Stimulated activated naive B cell treated with anti-CD40 and anti-IgM and Interleukin-4, amounts not matched to agents 10 μg/mL and 1 μg/mL and 100 μg/mL, for 72 hours (primary cell): ENCODE data around the gene ZNF280A.
"Not testable (repeated sequence)": the region's sequence is repeated elsewhere in the genome, so short reads cannot be mapped to it uniquely, and the experiment has no call there.

ENCODE experiments used
- ATAC-seq, 2 donors: fragments of 150-1000 bp; cut with Tn5 transposase; replicated peaks; 2 replicates each; pipeline ENCODE4 v1.10.0; 2021; ENCODE audit warnings: moderate library complexity in 1 of 2
- DNase-seq: peaks from one replicate; pipeline ENCODE4 v3.0.0; 2021
- H3K27ac Mint-ChIP-seq: one replicate; pipeline ENCODE4 v1.8.0; 2022; ENCODE audit warnings: mild to moderate bottlenecking, mixed read lengths
- H3K27me3 Mint-ChIP-seq, 2 donors: one replicate each; pipeline ENCODE4 v1.8.0; 2022; ENCODE audit warnings: mixed read lengths in 2 of 2
- H3K36me3 Mint-ChIP-seq, 2 donors: one replicate each; pipeline ENCODE4 v1.8.0; 2022; ENCODE audit warnings: mixed read lengths in 2 of 2, mild to moderate bottlenecking in 1 of 2
- H3K4me1 Mint-ChIP-seq, 2 donors: one replicate each; pipeline ENCODE4 v1.8.0; 2022; ENCODE audit warnings: mixed read lengths in 2 of 2, mild to moderate bottlenecking in 1 of 2
- H3K4me3 Mint-ChIP-seq, 2 donors: one replicate each; pipeline ENCODE4 v1.8.0; 2022; ENCODE audit warnings: mild to moderate bottlenecking in 2 of 2, mixed read lengths in 2 of 2, moderate library complexity in 1 of 2
- H3K9me3 Mint-ChIP-seq, 2 donors: one replicate each; pipeline ENCODE4 v1.8.0; 2022; ENCODE audit warnings: mixed read lengths in 2 of 2, mild to moderate bottlenecking in 1 of 2

Gene ZNF280A

DNA sequence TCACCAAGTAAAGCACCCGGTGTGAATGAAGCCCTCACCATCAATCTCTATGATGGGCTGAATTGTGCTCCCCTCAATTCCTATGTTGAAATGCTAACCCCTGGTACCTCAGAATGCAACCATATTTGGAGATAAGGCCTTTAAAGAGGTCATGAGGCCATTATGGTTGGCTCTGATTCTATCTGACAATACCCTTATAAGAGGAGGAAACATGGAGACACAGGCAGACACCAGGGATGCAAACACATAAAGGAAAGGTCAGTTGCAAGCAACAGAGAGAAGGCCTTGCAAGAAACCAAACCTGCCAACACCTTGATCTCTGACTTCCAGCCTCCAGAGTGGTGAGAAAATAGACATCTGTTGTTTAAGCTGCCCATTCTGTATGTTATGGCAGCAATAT, 13.3 kb upstream of the ZNF280A start:
- DNase-seq: no peak
- H3K36me3 Mint-ChIP-seq: peaks cover 0 to 2% of the 10 kb centered on the region in 2 donors
- H3K4me3 Mint-ChIP-seq: no peak overlapping the region
- no peak for ATAC-seq
- H3K27ac Mint-ChIP-seq: no peak overlapping the region
- peaks cover 0 to 2% of the 10 kb centered on the region in 2 donors for H3K9me3 Mint-ChIP-seq
- H3K4me1 Mint-ChIP-seq: no peaks in the 10 kb centered on the region
- no peaks in the 10 kb centered on the region for H3K27me3 Mint-ChIP-seq

- not testable (repeated sequence) for H3K4me1 Mint-ChIP-seq, ATAC-seq, H3K27me3 Mint-ChIP-seq, H3K9me3 Mint-ChIP-seq, DNase-seq, H3K4me3 Mint-ChIP-seq, H3K27ac Mint-ChIP-seq, H3K36me3 Mint-ChIP-seq
Measured at GRCh38 chr22:22532547-22533071, 12.5 kb upstream of the ZNF280A start.

- H3K4me3 Mint-ChIP-seq: no peak overlapping the region
- H3K36me3 Mint-ChIP-seq: peaks cover 0 to 7% of the 10 kb centered on the region in 2 donors
- no peak overlapping the region for H3K27ac Mint-ChIP-seq
- no peak for ATAC-seq
- H3K27me3 Mint-ChIP-seq: no peaks in the 10 kb centered on the region
- peaks cover 4 to 8% of the 10 kb centered on the region in 2 donors for H3K9me3 Mint-ChIP-seq
- DNase-seq: no peak
- H3K4me1 Mint-ChIP-seq: no peaks in the 10 kb centered on the region
Measured at GRCh38 chr22:22531770-22532546, 11.9 kb upstream of the ZNF280A start.

DNA sequence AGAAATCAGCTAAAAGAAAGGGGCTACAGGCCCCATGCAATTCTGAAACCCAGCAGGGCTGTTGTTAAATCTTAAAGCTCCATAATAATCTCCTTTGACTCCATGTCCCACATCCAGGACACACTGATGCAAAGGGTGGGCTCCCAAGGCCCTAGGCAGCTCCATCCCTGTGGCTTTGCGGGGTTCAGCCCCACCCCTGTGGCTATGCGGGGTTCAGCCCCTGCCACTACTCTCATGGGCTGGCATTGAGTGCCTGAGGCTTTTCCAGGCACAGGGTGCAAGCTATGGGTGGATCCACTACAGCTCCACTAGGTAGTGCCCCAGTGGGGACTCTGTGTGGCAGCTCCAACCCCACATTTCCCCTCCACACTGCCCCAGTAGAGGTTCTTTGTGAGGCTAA, 8.7 kb upstream of the ZNF280A start:
- Mint-ChIP-seq H3K4me1 (peaks cover 0 to 2% of the 10 kb centered on the region in 2 donors), H3K9me3 (peaks cover 6 to 11% of the 10 kb centered on the region in 2 donors), H3K36me3 (peaks cover 0 to 7% of the 10 kb centered on the region in 2 donors), H3K4me3 (no peak overlapping the region), H3K27me3 (peaks cover 0 to 4% of the 10 kb centered on the region in 2 donors), H3K27ac (no peak overlapping the region)
- DNase-seq (no peak), ATAC-seq (no peak)

DNA sequence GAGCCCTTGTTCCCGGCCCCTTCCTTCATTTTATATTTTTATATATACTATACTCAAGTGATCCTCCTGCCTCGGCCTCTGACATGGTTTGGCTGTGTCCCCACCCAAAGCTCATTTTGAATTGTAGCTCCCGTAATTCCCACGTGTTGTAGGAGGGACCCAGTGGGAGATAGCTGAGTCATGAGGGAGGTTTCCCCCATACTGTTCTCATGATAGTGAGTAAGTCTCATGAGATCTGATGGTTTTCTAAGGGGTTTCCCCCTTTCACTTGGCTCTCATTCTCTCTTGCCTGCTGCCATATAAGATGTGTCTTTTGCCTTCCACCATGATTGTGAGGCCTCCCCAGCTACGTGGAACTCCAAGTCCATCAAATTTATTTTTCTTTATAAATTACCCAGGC, 7.2 kb upstream of the ZNF280A start:
- Mint-ChIP-seq H3K4me3 (no peak overlapping the region), H3K4me1 (peaks cover 0 to 5% of the 10 kb centered on the region in 2 donors), H3K27ac (no peak overlapping the region), H3K9me3 (peaks cover 7 to 11% of the 10 kb centered on the region in 2 donors), H3K36me3 (peaks cover 0 to 7% of the 10 kb centered on the region in 2 donors), H3K27me3 (peaks cover 0 to 4% of the 10 kb centered on the region in 2 donors)
- DNase-seq: no peak
- ATAC-seq: no peak

DNA sequence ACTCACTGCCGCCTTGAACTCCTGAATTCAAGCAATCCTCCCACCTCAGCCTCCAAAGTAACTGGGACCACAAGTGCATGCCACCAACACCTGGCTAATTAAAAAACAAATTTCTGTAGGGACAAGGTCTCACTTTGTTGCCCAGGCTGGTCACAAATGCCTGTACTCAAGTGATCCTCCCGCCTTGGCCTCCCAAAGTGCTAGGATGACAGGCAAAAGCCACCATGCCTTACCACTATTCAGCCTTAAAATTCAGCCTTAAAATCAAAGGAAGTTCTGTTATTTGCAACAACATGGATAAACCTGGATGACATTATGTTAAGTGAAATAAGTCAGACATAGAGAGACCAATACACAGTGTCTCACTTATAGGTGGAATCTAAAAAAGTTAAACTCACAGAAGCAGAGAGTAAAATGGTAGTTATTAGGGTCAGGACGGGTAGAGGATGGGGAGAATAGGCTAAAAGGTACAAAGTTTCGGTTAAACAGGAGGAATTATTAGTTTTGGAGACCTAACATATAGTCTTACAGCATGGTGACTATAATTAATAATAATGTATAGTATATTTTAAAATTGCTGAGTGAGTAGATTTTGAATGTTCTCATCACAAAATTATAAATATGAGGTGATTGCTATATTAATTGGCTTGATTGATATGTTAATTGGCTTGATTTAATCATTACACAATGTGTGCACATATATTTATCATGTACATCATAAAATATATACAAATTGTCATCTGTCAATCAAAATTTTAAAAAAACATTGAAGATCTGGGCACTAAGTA, 6.2 kb upstream of the ZNF280A start:
- DNase-seq (no peak), ATAC-seq (no peak)
- H3K27me3 Mint-ChIP-seq: peaks cover 0 to 4% of the 10 kb centered on the region in 2 donors
- H3K9me3 Mint-ChIP-seq: peaks cover 7 to 11% of the 10 kb centered on the region in 2 donors
- H3K27ac Mint-ChIP-seq: no peak overlapping the region
- peaks cover 0 to 7% of the 10 kb centered on the region in 2 donors for H3K36me3 Mint-ChIP-seq
- no peak overlapping the region for H3K4me3 Mint-ChIP-seq
- H3K4me1 Mint-ChIP-seq: peaks cover 0 to 5% of the 10 kb centered on the region in 2 donors

DNA sequence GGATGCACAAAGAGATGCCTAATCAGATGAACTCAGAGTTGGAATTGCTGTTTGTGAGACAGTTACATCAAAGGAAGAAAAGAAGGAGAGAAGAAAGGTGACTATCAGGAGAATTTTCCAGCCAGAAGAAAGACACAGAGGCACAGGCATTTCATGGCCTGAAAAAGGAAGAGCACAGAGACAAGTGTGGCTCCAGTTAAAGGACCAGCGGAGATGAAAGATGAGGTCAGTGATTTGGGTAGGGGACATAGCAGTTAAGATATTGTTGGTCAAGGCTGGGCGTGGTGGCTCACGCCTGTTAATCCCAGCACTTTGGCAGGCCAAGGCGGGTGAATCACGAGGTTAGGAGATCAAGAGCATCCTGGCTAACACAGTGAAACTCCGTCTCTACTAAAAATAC, 3.4 kb upstream of the ZNF280A start:
- ATAC-seq: no peak
- Mint-ChIP-seq H3K9me3 (peaks cover 7 to 10% of the 10 kb centered on the region in 2 donors), H3K27ac (no peak overlapping the region), H3K4me1 (peaks cover 5 to 6% of the 10 kb centered on the region in 2 donors), H3K27me3 (peaks cover 0 to 4% of the 10 kb centered on the region in 2 donors), H3K4me3 (no peak overlapping the region), H3K36me3 (peaks cover 0 to 6% of the 10 kb centered on the region in 2 donors)
- no peak for DNase-seq

DNA sequence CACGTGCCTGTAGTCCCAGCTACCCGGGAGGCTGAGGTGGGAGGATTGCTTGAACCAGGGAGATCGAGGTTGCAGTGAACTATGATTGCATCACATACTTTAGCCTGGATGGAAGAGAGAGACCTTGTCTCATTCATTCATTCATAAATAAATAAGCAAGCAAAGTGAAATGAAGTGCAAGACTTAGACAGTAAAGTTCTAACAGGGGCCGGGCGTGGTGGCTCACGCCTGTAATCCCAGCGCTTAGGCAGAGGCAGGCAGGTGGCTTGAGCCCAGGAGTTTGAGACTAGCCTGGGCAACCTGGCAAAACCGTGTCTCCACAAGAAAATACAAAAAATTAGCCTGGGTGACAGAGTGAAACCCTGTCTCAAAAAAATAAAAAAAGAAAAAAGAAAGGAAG, 1.6 kb upstream of the ZNF280A start:
- no peak for DNase-seq
- Mint-ChIP-seq H3K4me3 (no peak overlapping the region), H3K4me1 (peaks cover 5 to 6% of the 10 kb centered on the region in 2 donors), H3K27me3 (peaks cover 5 to 8% of the 10 kb centered on the region in 2 donors), H3K9me3 (peaks cover 3% of the 10 kb centered on the region in 2 donors), H3K36me3 (no peaks in the 10 kb centered on the region), H3K27ac (no peak overlapping the region)
- ATAC-seq: no peak

- Mint-ChIP-seq H3K9me3 (peaks cover 1 to 3% of the 10 kb centered on the region in 2 donors), H3K36me3 (no peaks in the 10 kb centered on the region), H3K4me1 (peaks cover 5 to 6% of the 10 kb centered on the region in 2 donors), H3K27ac (no peak overlapping the region), H3K4me3 (no peak overlapping the region), H3K27me3 (peaks cover 12 to 15% of the 10 kb centered on the region in 2 donors)
- DNase-seq (no peak), ATAC-seq (no peak)
Measured at GRCh38 chr22:22520667-22521602, 865 bp upstream of the ZNF280A start.

DNA sequence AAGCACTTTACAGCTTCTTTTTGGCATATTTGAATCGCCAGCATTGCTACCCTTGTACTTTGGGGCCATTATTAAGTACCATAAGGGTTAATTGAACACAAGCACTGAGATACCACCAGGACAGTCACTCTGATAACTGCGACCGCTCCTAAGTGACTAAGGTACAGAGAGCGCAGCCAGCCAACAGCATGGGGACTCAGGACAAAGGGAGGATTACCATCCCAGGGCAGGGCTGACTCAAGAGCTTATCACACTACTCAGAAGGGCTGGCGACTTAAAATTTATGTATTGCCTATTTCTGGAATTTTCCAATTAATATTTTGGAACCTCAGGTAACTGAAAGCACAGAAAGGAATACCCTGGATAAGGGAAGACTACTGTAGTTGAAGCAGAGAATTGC, 479 bp downstream of the ZNF280A start:
- Mint-ChIP-seq H3K9me3 (peaks cover 0 to 1% of the 10 kb centered on the region in 2 donors), H3K4me1 (peaks cover 5 to 6% of the 10 kb centered on the region in 2 donors), H3K4me3 (no peak overlapping the region), H3K27me3 (peaks cover 21 to 23% of the 10 kb centered on the region in 2 donors), H3K36me3 (no peaks in the 10 kb centered on the region), H3K27ac (no peak overlapping the region)
- ATAC-seq (no peak), DNase-seq (no peak)

DNA sequence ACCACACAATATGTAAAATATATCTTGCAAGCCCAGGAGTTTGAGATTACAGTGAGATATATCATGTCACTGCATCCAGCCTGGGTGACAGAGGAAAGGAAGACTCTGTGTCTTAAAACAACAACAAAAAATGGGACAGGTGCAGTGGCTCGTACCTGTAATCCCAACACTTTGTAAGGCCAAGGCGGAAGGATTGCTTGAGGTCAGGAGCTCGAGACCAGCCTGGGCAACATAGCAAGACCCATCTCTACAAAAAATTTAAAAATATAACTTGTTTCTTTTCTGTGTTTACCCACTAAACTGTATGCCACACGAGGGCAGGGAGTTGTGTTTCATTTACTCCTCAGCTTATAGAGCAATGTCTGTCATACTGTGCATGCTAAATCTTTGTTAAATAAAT, 3.1 kb downstream of the ZNF280A start:
- H3K27ac Mint-ChIP-seq: no peak overlapping the region
- H3K4me3 Mint-ChIP-seq: no peak overlapping the region
- peaks cover 0 to 6% of the 10 kb centered on the region in 2 donors for H3K4me1 Mint-ChIP-seq
- ATAC-seq (no peak), DNase-seq (no peak)
- no peaks in the 10 kb centered on the region for H3K9me3 Mint-ChIP-seq
- H3K36me3 Mint-ChIP-seq: no peaks in the 10 kb centered on the region
- H3K27me3 Mint-ChIP-seq: peaks cover 21 to 25% of the 10 kb centered on the region in 2 donors

- no peak for DNase-seq
- H3K9me3 Mint-ChIP-seq: peaks cover 2 to 3% of the 10 kb centered on the region in 2 donors
- peaks cover 0 to 6% of the 10 kb centered on the region in 2 donors for H3K4me1 Mint-ChIP-seq
- H3K36me3 Mint-ChIP-seq: no peaks in the 10 kb centered on the region
- H3K4me3 Mint-ChIP-seq: no peak overlapping the region
- no peak overlapping the region for H3K27ac Mint-ChIP-seq
- peaks cover 21 to 25% of the 10 kb centered on the region in 2 donors for H3K27me3 Mint-ChIP-seq
- ATAC-seq: no peak
Measured at GRCh38 chr22:22515890-22516289, 4.2 kb downstream of the ZNF280A start.

- ATAC-seq, H3K4me3 Mint-ChIP-seq, H3K9me3 Mint-ChIP-seq, DNase-seq, H3K4me1 Mint-ChIP-seq, H3K27ac Mint-ChIP-seq, H3K36me3 Mint-ChIP-seq: not testable (repeated sequence)
- peaks cover 21 to 25% of the 10 kb centered on the region in 2 donors for H3K27me3 Mint-ChIP-seq
Measured at GRCh38 chr22:22514431-22514830, 5.6 kb downstream of the ZNF280A start.
